Measurements from ENCODE around the gene DOP1B. TPM values are rescaled to one million over a fixed set of nuclear protein-coding genes. Genes with fewer than 3 reads are reported as not detected.

The DOP1B gene
- total and polyA plus RNA-seq, 2 of the 4 experiments (the other 2 are of a cell fraction) = 8.8 to 13.0 TPM

DNA sequence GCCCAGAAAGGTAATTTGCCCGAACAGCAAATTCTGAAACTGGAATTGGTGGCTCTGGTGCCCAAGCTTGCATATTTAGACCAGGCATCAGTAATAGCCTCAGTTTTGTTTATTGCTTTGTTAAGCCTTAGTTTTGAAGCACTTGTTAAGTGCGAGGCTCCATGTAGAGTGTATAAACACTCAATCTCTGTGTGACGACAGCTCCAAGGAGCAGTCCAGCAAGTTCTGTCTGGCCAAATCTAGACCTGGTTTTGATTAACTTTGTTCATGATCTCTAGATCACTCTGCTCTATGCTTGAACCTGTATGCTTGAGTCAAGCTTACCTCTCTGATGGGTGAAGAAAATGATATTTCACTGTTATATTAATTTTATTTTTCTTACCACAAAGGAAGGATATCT lies 37.4 kb downstream of the DOP1B start:
- intact Hi-C loops (cut with micrococcal nuclease) = no loop called here
- CTCF ChIA-PET = no interaction called here

More for the DNA sequence above, 37.4 kb downstream of the DOP1B start:
- Histone ChIP-seq H3K56ac (ENCODE audit: extremely low read depth, insufficient read depth, low read length) (no peak overlapping the region), H2BK120ac (ENCODE audit: low read depth, low read length) (no peak overlapping the region), H3K18ac (ENCODE audit: low read depth, low read length) (no peak overlapping the region), H3K14ac (replicated peaks; ENCODE audit: low read depth, low read length) (no peak overlapping the region), H3K23ac (ENCODE audit: low read depth, low read length) (no peak overlapping the region), H2BK5ac (ENCODE audit: low read depth, low read length, poor library complexity, severe bottlenecking) (no peak overlapping the region), H2AK9ac (replicated peaks; ENCODE audit: low read depth, low read length, poor library complexity) (no peak overlapping the region), H2BK20ac (ENCODE audit: low read depth, low read length) (no peak overlapping the region), H3K4me1 (ENCODE audit: control insufficient read depth, insufficient read depth, low read length) (no peaks in the 10 kb centered on the region), H3K36me3 (ENCODE audit: control insufficient read depth, insufficient read depth, low read length) (no peaks in the 10 kb centered on the region; the same call in 1 of the 2 replicates), H4K8ac (ENCODE audit: low read depth in 2 of 2, low read length in 2 of 2) (no peak overlapping the region), H2AK5ac (ENCODE audit: low read depth, low read length) (no peak overlapping the region), H3K9me3 (ENCODE audit: control insufficient read depth, insufficient read depth, low read length) (no peaks in the 10 kb centered on the region), H3K27me3 (ENCODE audit: control insufficient read depth, insufficient read depth, low read length) (no peaks in the 10 kb centered on the region), H2BK15ac (ENCODE audit: low read depth, low read length) (no peak overlapping the region), H4K5ac (ENCODE audit: low read depth, low read length) (no peak overlapping the region), H4K91ac (ENCODE audit: insufficient read depth, low read depth, low read length) (no peak overlapping the region), H3K79me1 (ENCODE audit: low read depth in 1 of 2, low read length in 2 of 2) (peaks cover 5 to 22% of the 10 kb centered on the region in 2 experiments; a peak in 3 of 4 replicates), H3K4me2 (ENCODE audit: low read depth, low read length) (no peak overlapping the region), H3K9ac (ENCODE audit: low read depth, low read length) (no peak overlapping the region), H3K4ac (ENCODE audit: low read depth, low read length) (no peak overlapping the region), H3K9me1 (ENCODE audit: insufficient read depth, low read length) (peaks cover 3% of the 10 kb centered on the region; the same call in 1 of the 2 replicates), H3K27ac (ENCODE audit: insufficient read depth, low read length) (no peak overlapping the region), H4K20me1 (ENCODE audit: insufficient read depth, low read length) (no peaks in the 10 kb centered on the region), H2AFZ (replicated peaks; ENCODE audit: low read length, poor library complexity) (no peak overlapping the region), H3K4me3 (ENCODE audit: insufficient read depth, low read depth, low read length) (no peak overlapping the region)
- dilution Hi-C loops (cut with HindIII; ENCODE audit: low sequenced_read_pairs, unreplicated experiment) = no loop called here
- DNase-seq = no peak
- TF ChIP-seq RAD21 (IDR thresholded peaks at IDR 0.05; ENCODE audit: low read length) (no peak), MXI1 (IDR thresholded peaks at IDR 0.05; ENCODE audit: borderline replicate concordance, low read depth, low read length) (no peak), NFE2L2 (IDR thresholded peaks at IDR 0.05; ENCODE audit: low read depth, low read length) (no peak), BHLHE40 (IDR thresholded peaks at IDR 0.05; ENCODE audit: low read depth, low read length) (no peak), POLR2A (IDR thresholded peaks at IDR 0.05; ENCODE audit: low read depth, low read length) (no peak), CHD1 (IDR thresholded peaks at IDR 0.05; ENCODE audit: low read depth, low read length) (no peak), MAFK (IDR thresholded peaks at IDR 0.05; ENCODE audit: low read depth, low read length) (no peak), SMC3 (IDR thresholded peaks at IDR 0.05; ENCODE audit: low read depth, low read length) (no peak), CEBPB (IDR thresholded peaks at IDR 0.05; ENCODE audit: low read depth, low read length) (no peak), RFX5 (IDR thresholded peaks at IDR 0.05; ENCODE audit: low read depth, low read length) (no peak), RCOR1 (IDR thresholded peaks at IDR 0.05; ENCODE audit: insufficient replicate concordance, low read length) (no peak), MAZ (IDR thresholded peaks at IDR 0.05; ENCODE audit: borderline replicate concordance, low read depth, low read length) (no peak), FOS (IDR thresholded peaks at IDR 0.05; ENCODE audit: low read depth, low read length) (no peak)
- TF ChIP-seq, protein P1, sequence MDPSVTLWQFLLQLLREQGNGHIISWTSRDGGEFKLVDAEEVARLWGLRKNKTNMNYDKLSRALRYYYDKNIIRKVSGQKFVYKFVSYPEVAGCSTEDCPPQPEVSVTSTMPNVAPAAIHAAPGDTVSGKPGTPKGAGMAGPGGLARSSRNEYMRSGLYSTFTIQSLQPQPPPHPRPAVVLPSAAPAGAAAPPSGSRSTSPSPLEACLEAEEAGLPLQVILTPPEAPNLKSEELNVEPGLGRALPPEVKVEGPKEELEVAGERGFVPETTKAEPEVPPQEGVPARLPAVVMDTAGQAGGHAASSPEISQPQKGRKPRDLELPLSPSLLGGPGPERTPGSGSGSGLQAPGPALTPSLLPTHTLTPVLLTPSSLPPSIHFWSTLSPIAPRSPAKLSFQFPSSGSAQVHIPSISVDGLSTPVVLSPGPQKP (IDR thresholded peaks at IDR 0.05; ENCODE audit: borderline replicate concordance, low read depth, low read length) = no peak
- TF ChIP-seq, protein P2, sequence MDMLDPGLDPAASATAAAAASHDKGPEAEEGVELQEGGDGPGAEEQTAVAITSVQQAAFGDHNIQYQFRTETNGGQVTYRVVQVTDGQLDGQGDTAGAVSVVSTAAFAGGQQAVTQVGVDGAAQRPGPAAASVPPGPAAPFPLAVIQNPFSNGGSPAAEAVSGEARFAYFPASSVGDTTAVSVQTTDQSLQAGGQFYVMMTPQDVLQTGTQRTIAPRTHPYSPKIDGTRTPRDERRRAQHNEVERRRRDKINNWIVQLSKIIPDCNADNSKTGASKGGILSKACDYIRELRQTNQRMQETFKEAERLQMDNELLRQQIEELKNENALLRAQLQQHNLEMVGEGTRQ (IDR thresholded peaks at IDR 0.05; ENCODE audit: low read depth, low read length) = no peak
- TF ChIP-seq, protein P3, sequence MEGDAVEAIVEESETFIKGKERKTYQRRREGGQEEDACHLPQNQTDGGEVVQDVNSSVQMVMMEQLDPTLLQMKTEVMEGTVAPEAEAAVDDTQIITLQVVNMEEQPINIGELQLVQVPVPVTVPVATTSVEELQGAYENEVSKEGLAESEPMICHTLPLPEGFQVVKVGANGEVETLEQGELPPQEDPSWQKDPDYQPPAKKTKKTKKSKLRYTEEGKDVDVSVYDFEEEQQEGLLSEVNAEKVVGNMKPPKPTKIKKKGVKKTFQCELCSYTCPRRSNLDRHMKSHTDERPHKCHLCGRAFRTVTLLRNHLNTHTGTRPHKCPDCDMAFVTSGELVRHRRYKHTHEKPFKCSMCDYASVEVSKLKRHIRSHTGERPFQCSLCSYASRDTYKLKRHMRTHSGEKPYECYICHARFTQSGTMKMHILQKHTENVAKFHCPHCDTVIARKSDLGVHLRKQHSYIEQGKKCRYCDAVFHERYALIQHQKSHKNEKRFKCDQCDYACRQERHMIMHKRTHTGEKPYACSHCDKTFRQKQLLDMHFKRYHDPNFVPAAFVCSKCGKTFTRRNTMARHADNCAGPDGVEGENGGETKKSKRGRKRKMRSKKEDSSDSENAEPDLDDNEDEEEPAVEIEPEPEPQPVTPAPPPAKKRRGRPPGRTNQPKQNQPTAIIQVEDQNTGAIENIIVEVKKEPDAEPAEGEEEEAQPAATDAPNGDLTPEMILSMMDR (conservative IDR thresholded peaks at IDR 0.05; ENCODE audit: low read depth, low read length) = no peak
- POLR2A ChIA-PET (ENCODE audit: unreplicated experiment) = no interaction called here
- no TSS peak for BruUV-seq (replicated peaks)
- WGBS, 2 experiments (ENCODE audit: extremely low coverage in 2 of 2, insufficient read length in 1 of 2) = 100% methylated on average over 1 of the region's 3 CpGs; no CpG with 5 or more reads in 1 of the 2 experiments
- in situ Hi-C loops (cut with MboI; ENCODE audit: low sequenced_read_pairs) = no loop called here
- no peak for ATAC-seq (ENCODE audit: low read depth)

Measured in IMR-90 (cell line).